NCI-H2107 (cell line): ENCODE measurements around the gene ANKS4B.

Experiments
- DNase-seq: peaks from one replicate; lab custom pipeline; 2025; lab: John Stamatoyannopoulos, UW

ANKS4B gene

GRCh38 chr16:21300309-21301167 lies 67.0 kb downstream of the ANKS4B start:
- DNase-seq: peak; percentile 93

GRCh38 chr16:21301168-21301894 lies 67.8 kb downstream of the ANKS4B start:
- DNase-seq: peak; percentile 43

- no peak for DNase-seq
Measured at GRCh38 chr16:21301895-21302291, 68.4 kb downstream of the ANKS4B start.

- DNase-seq: no peak
Measured at GRCh38 chr16:21302454-21302853, 69.0 kb downstream of the ANKS4B start.

GRCh38 chr16:21302898-21303528 lies 69.5 kb downstream of the ANKS4B start:
- no peak for DNase-seq
